Dendritic cell treated with granulocyte-macrophage colony-stimulating factor and Interleukin-4, amounts not matched to agents 40 ng/mL and 50 ng/mL, for 4 days (primary cell): Measurements from ENCODE around the gene HOXC6.
"Not testable (repeated sequence)": the region's sequence is repeated elsewhere in the genome, so short reads cannot be mapped to it uniquely, and the experiment has no call there.

Experiments used
- H3K27ac Mint-ChIP-seq: one replicate; pipeline ENCODE4 v1.8.0; 2022; ENCODE audit warnings: mild to moderate bottlenecking, mixed read lengths
- H3K27me3 Mint-ChIP-seq: one replicate; pipeline ENCODE4 v1.8.0; 2022; ENCODE audit warnings: mild to moderate bottlenecking, mixed read lengths
- H3K36me3 Mint-ChIP-seq: one replicate; pipeline ENCODE4 v1.8.0; 2022; ENCODE audit warnings: low read depth, mixed read lengths
- H3K4me1 Mint-ChIP-seq: one replicate; pipeline ENCODE4 v1.8.0; 2022; ENCODE audit warnings: low read depth, mixed read lengths
- H3K4me3 Mint-ChIP-seq: one replicate; pipeline ENCODE4 v1.8.0; 2022; ENCODE audit warnings: mild to moderate bottlenecking, moderate library complexity, mixed read lengths
- H3K9me3 Mint-ChIP-seq: one replicate; pipeline ENCODE4 v1.8.0; 2022; ENCODE audit warnings: mixed read lengths
- intact Hi-C: fragments of 100-400 bp; cut with micrococcal nuclease; formaldehyde crosslinking; loops from one replicate; pipeline ENCODE4 v1.15.0; 2022

HOXC6 gene

GRCh38 chr12:54060975-54061778 is 32.9 kb downstream of the HOXC6 start:
- peaks cover 85% of the 10 kb centered on the region for H3K27me3 Mint-ChIP-seq
- no peak overlapping the region for H3K4me3 Mint-ChIP-seq
- H3K4me1 Mint-ChIP-seq, result no peaks in the 10 kb centered on the region
- no peaks in the 10 kb centered on the region for H3K36me3 Mint-ChIP-seq
- H3K27ac Mint-ChIP-seq, result no peak overlapping the region
- no peaks in the 10 kb centered on the region for H3K9me3 Mint-ChIP-seq
- intact Hi-C loops, result no loop called here

- no peaks in the 10 kb centered on the region for H3K9me3 Mint-ChIP-seq
- no peaks in the 10 kb centered on the region for H3K36me3 Mint-ChIP-seq
- intact Hi-C loops, result no loop called here
- peaks cover 69% of the 10 kb centered on the region for H3K27me3 Mint-ChIP-seq
- no peak overlapping the region for H3K4me3 Mint-ChIP-seq
- no peaks in the 10 kb centered on the region for H3K4me1 Mint-ChIP-seq
- H3K27ac Mint-ChIP-seq, result no peak overlapping the region
Observed at GRCh38 chr12:54065677-54066076, 37.4 kb downstream of the HOXC6 start.

- no peak overlapping the region for H3K4me3 Mint-ChIP-seq
- no peaks in the 10 kb centered on the region for H3K4me1 Mint-ChIP-seq
- H3K27me3 Mint-ChIP-seq, result peaks cover 69% of the 10 kb centered on the region
- H3K36me3 Mint-ChIP-seq, result no peaks in the 10 kb centered on the region
- no peaks in the 10 kb centered on the region for H3K9me3 Mint-ChIP-seq
- H3K27ac Mint-ChIP-seq, result no peak overlapping the region
- intact Hi-C loops, result no loop called here
Observed at GRCh38 chr12:54066408-54066807, 38.2 kb downstream of the HOXC6 start.

- Mint-ChIP-seq H3K9me3 (no peaks in the 10 kb centered on the region), H3K4me3 (no peak overlapping the region), H3K36me3 (no peaks in the 10 kb centered on the region), H3K27me3 (peaks cover 62% of the 10 kb centered on the region), H3K27ac (no peak overlapping the region), H3K4me1 (no peaks in the 10 kb centered on the region)
- intact Hi-C loops, result no loop called here
Observed at GRCh38 chr12:54068418-54069070, 40.3 kb downstream of the HOXC6 start.

GRCh38 chr12:54071942-54072341 is 43.7 kb downstream of the HOXC6 start:
- H3K27me3 Mint-ChIP-seq, result peaks cover 61% of the 10 kb centered on the region
- no peaks in the 10 kb centered on the region for H3K9me3 Mint-ChIP-seq
- H3K36me3 Mint-ChIP-seq, result no peaks in the 10 kb centered on the region
- no peak overlapping the region for H3K4me3 Mint-ChIP-seq
- intact Hi-C loops, result no loop called here
- no peaks in the 10 kb centered on the region for H3K4me1 Mint-ChIP-seq
- H3K27ac Mint-ChIP-seq, result no peak overlapping the region

- Mint-ChIP-seq H3K9me3 (no peaks in the 10 kb centered on the region), H3K4me1 (no peaks in the 10 kb centered on the region), H3K27me3 (peaks cover 63% of the 10 kb centered on the region), H3K27ac (no peak overlapping the region), H3K36me3 (no peaks in the 10 kb centered on the region), H3K4me3 (no peak overlapping the region)
- intact Hi-C loops, result no loop called here
Observed at GRCh38 chr12:54074308-54074707, 46.1 kb downstream of the HOXC6 start.

GRCh38 chr12:54075409-54075808 is 47.2 kb downstream of the HOXC6 start:
- no peaks in the 10 kb centered on the region for H3K4me1 Mint-ChIP-seq
- intact Hi-C loops, result no loop called here
- no peak overlapping the region for H3K4me3 Mint-ChIP-seq
- H3K36me3 Mint-ChIP-seq, result no peaks in the 10 kb centered on the region
- peaks cover 60% of the 10 kb centered on the region for H3K27me3 Mint-ChIP-seq
- H3K9me3 Mint-ChIP-seq, result no peaks in the 10 kb centered on the region
- H3K27ac Mint-ChIP-seq, result no peak overlapping the region

- Mint-ChIP-seq H3K27me3 (peaks cover 62% of the 10 kb centered on the region), H3K4me1 (peaks cover 2% of the 10 kb centered on the region), H3K9me3 (no peaks in the 10 kb centered on the region), H3K27ac (no peak overlapping the region), H3K4me3 (no peak overlapping the region), H3K36me3 (no peaks in the 10 kb centered on the region)
- intact Hi-C loops, result no loop called here
Observed at GRCh38 chr12:54075974-54076373, 47.7 kb downstream of the HOXC6 start.

- H3K36me3 Mint-ChIP-seq, H3K4me3 Mint-ChIP-seq, intact Hi-C loops, H3K27ac Mint-ChIP-seq, H3K9me3 Mint-ChIP-seq: not testable (repeated sequence)
- Mint-ChIP-seq H3K4me1 (peaks cover 14% of the 10 kb centered on the region), H3K27me3 (peaks cover 66% of the 10 kb centered on the region)
Observed at GRCh38 chr12:54077843-54078242, 49.6 kb downstream of the HOXC6 start.

- H3K27ac Mint-ChIP-seq, H3K9me3 Mint-ChIP-seq, intact Hi-C loops, H3K4me3 Mint-ChIP-seq, H3K36me3 Mint-ChIP-seq: not testable (repeated sequence)
- H3K27me3 Mint-ChIP-seq, result peaks cover 66% of the 10 kb centered on the region
- peaks cover 14% of the 10 kb centered on the region for H3K4me1 Mint-ChIP-seq
Observed at GRCh38 chr12:54079115-54079514, 50.9 kb downstream of the HOXC6 start.
